Lower leg skin (tissue), 3 donors: ENCODE measurements around the gene PCCB.

Experiments
- CTCF ChIP-seq, 3 donors: fragments of 450-650 bp; IDR thresholded peaks; one replicate each; pipeline ENCODE4 v1.5.1; 2016; ENCODE audit warnings: antibody characterized with exemption in 3 of 3, mild to moderate bottlenecking in 3 of 3, moderate library complexity in 2 of 3
- POLR2A ChIP-seq, 2 donors: fragments of 450-650 bp; IDR thresholded peaks; one replicate each; pipeline ENCODE4 v1.6.1; 2016 to 2017; ENCODE audit warnings: antibody characterized with exemption in 2 of 2, mild to moderate bottlenecking in 1 of 2, moderate library complexity in 1 of 2

- TF ChIP-seq CTCF (IDR thresholded peaks at IDR 0.05), result no peak
- no peak for TF ChIP-seq POLR2A (IDR thresholded peaks at IDR 0.05)
Measured at GRCh38 chr3:136239094-136239493, 11.0 kb upstream of the PCCB start.
